Cardiac muscle cell (in vitro differentiated cells and primary cell): Measurements from ENCODE around the gene ZNF512B. TPM values are rescaled to one million over a fixed set of nuclear protein-coding genes. Genes with fewer than 3 reads are reported as not detected.

Experiments
- DNase-seq, 2 donors: peaks; one replicate each; pipeline versions ENCODE4 v3.0.0 to v3.0.0-alpha.2; 2010 to 2017; ENCODE audit warnings: low read depth in 1 of 2, low spot score in 1 of 2
- H3K27ac ChIP-seq: fragments of 200-600 bp; sonication (generic); 2 replicates; pipeline ENCODE4 v1.5.1; 2016
- H3K27me3 ChIP-seq: fragments of 200-600 bp; sonication (generic); 2 replicates; pipeline ENCODE4 v1.6.0; 2016; ENCODE audit warnings: control low read depth
- H3K36me3 ChIP-seq: fragments of 200-600 bp; sonication (generic); 2 replicates; pipeline ENCODE4 v1.5.1; 2016; ENCODE audit warnings: control low read depth
- H3K4me1 ChIP-seq: fragments of 200-600 bp; sonication (generic); 2 replicates; pipeline ENCODE4 v1.8.1; 2017; ENCODE audit warnings: low read depth, mild to moderate bottlenecking, mixed run types
- H3K4me3 ChIP-seq: fragments of 200-600 bp; sonication (generic); 2 replicates; pipeline ENCODE4 v1.5.1; 2016; ENCODE audit warnings: mild to moderate bottlenecking
- H3K9me3 ChIP-seq: fragments of 200-600 bp; sonication (generic); 2 replicates; pipeline ENCODE4 v1.5.1; 2017; ENCODE audit warnings: low read depth, mild to moderate bottlenecking, control low read depth
- polyA plus RNA-seq: library from polyadenylated mRNA; unstranded; fragments of >200 nt; fragmentation: Nextera tagmentation; extraction: Ambion mirVana; gene quantifications from 2 replicates; pipeline ENCODE4 v1.2.1, GENCODE V29; 2016
- total RNA-seq: library from RNA; depleted of rRNA; stranded (reverse); fragments of >200 nt; gene quantifications from 2 replicates; pipeline ENCODE4 v1.2.3, GENCODE V29; 2016
- TF ChIP-seq, protein P1 (sequence below): IDR thresholded peaks from 2 replicates; pipeline ENCODE4 v1.5.1; 2012; ENCODE audit warnings: low read depth, mild to moderate bottlenecking, low read length

Gene ZNF512B
- total and polyA plus RNA-seq, 2 experiments from 2014 or later, result 13.7 to 45.8 TPM

DNA sequence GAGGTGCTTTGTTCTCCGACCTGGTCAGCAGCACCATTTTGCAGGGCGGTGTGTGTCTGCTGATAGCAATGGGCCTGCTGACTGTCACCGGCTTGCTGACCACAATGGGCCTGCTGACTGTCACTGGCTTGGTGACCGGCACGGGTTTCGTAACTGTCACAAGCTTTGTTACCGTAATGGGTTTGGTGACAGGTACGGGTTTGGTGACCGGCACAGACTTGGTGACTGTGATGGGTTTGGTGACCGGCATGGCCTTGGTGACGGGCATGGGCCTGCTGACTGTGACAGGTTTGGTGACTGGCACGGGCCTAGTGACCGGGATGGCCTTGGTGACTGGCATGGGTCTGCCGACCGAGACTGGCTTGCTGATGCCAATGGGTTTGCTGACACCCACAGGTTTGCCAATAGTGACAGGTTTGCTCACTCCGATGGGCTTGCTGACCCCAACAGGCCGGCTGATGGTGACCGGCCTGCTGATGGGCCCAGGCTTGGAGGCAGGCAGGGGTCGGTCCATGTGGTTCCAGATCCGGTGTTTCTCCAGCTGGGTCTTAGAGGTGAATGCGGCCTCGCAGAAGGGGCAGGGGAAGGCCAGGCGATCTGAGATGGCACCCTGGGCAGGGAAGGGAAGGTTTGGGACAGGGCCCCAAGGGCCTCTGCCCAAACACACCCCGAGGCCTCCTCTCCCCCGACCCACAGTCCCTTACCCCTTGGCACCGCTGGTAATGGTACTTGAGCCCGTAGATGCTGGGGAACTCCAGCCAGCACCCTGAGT lies 3.4 kb downstream of the ZNF512B start:
- Histone ChIP-seq H3K27ac (no peak overlapping the region), H3K27me3 (no peaks in the 10 kb centered on the region), H3K9me3 (no peaks in the 10 kb centered on the region), H3K4me3 (no peak overlapping the region), H3K36me3 (peaks cover 25% of the 10 kb centered on the region), H3K4me1 (peaks cover 6% of the 10 kb centered on the region)
- DNase-seq, result no peak
- TF ChIP-seq, protein P1, sequence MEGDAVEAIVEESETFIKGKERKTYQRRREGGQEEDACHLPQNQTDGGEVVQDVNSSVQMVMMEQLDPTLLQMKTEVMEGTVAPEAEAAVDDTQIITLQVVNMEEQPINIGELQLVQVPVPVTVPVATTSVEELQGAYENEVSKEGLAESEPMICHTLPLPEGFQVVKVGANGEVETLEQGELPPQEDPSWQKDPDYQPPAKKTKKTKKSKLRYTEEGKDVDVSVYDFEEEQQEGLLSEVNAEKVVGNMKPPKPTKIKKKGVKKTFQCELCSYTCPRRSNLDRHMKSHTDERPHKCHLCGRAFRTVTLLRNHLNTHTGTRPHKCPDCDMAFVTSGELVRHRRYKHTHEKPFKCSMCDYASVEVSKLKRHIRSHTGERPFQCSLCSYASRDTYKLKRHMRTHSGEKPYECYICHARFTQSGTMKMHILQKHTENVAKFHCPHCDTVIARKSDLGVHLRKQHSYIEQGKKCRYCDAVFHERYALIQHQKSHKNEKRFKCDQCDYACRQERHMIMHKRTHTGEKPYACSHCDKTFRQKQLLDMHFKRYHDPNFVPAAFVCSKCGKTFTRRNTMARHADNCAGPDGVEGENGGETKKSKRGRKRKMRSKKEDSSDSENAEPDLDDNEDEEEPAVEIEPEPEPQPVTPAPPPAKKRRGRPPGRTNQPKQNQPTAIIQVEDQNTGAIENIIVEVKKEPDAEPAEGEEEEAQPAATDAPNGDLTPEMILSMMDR, result no peak

DNA sequence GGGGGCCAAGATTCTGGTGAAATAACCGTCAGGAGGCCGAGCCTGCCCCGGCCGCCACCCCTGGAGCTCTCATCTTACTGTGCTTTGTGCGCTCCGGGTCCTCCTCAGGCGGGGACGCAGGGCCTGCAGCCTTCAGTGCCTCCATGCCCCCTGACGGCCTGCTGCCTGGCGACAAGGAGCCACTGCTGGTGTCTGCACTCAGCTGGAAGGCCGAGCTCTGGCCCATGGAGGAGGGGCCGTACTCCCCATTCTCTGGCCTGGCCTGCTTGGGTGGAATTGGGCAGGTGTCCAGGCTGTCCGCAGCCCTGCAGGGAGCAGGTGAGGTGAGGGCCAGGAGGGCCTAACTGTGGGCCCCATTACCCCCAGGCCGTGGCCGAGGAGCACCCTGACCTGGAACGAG lies 5.3 kb downstream of the ZNF512B start:
- TF ChIP-seq, protein P1, result no peak
- Histone ChIP-seq H3K9me3 (no peaks in the 10 kb centered on the region), H3K27me3 (no peaks in the 10 kb centered on the region), H3K4me3 (no peak overlapping the region), H3K27ac (no peak overlapping the region), H3K36me3 (peaks cover 28% of the 10 kb centered on the region), H3K4me1 (peaks cover 6% of the 10 kb centered on the region)
- DNase-seq, result no peak

DNA sequence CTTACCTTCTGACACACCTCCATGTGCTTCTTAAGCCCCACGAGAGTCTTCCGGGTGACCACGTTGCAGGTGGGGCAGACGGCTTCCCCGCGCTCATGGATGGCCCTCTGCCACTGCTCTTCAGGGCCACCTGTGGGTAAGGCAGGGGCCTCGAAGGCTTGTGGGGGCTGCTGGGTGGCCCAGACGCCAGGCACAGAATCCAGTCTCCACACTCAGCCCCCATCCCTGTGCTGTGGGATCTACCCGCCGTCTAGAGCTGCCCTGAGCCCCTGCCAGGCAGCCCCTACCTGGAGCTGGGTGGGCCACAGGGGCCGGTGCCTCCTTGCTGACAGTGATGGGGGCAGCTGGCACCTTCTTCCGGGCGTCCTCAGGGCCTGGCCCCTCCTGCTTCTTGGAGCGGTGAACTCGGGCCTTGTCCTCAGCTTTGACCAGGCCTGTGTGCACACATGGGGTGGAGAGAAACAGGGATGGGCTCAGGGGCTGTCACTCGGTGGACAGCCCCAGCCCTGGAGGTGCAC lies 5.9 kb downstream of the ZNF512B start:
- Histone ChIP-seq H3K4me1 (peaks cover 4% of the 10 kb centered on the region), H3K27me3 (no peaks in the 10 kb centered on the region), H3K27ac (no peak overlapping the region), H3K4me3 (no peak overlapping the region), H3K36me3 (peaks cover 33% of the 10 kb centered on the region), H3K9me3 (no peaks in the 10 kb centered on the region)
- DNase-seq, result no peak
- TF ChIP-seq, protein P1, result no peak

DNA sequence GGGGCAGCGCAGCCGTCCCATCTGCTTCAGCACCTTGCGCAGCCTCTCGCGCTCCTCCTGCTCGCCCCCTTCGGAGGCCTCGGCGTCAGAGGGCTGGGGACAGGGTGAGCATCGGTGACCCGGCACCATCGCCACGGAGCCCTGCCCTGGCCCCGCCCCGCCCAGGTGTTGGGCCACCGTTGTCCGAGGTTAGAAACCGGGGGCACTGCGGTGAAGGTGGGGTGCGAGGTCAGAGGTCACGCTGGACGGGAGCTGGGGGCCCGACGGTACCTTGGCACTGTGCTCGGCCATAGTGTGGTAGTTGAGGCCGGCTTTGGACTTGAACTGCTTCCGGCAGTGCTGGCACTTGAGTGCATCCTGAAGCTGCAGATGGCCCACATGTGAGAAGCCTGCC lies 6.4 kb downstream of the ZNF512B start:
- H3K4me1 ChIP-seq, result no peaks in the 10 kb centered on the region
- H3K27me3 ChIP-seq, result no peaks in the 10 kb centered on the region
- no peak overlapping the region for H3K4me3 ChIP-seq
- H3K27ac ChIP-seq, result no peak overlapping the region
- TF ChIP-seq, protein P1, result no peak
- peaks cover 36% of the 10 kb centered on the region for H3K36me3 ChIP-seq
- H3K9me3 ChIP-seq, result no peaks in the 10 kb centered on the region
- DNase-seq, result no peak

DNA sequence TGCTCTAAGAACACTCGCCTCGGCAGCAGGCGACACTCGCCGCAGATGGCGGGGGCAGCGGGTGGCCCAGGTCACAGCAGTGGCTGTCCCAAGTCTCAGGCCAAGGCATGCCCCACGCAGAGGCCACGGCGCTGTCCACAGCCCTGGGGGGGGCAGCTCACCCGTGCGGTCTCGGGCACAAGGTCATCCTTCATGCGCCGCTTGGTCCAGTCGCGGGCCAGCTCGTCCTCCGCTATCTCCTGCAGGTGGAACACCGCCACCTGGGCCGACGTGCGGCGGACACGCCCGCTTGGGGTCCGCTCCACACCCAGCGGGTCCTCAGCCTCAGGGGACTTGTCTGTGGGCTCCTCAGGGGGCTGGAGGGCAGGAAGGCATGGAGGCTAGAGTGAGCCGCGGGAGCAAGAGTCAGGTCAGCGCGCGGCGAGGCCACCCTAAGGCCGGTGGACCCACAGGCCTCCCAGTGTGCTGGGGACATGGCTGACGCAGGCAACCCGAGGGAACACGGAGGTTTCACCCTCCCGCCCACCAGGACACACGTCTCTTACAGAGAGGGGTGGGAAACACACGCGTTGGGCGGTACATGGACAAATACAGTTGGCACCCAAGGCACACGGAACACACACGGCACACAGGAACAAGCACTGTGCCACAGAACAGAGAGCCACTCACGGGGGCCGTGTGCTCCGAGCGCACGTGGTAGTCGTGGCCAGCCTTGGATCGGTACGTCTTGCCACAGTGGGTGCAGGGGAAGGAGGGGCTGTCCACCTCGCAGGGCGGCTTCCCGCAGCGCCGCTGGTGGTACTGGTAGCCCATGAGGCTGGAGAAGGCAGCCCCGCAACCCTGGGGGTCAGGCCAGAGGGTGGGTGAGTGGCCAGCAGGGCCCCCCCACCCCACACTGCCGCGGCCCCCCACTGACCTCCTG lies 7.0 kb downstream of the ZNF512B start:
- no peaks in the 10 kb centered on the region for H3K27me3 ChIP-seq
- no peaks in the 10 kb centered on the region for H3K4me1 ChIP-seq
- TF ChIP-seq, protein P1, result no peak
- H3K4me3 ChIP-seq, result no peak overlapping the region
- peaks cover 36% of the 10 kb centered on the region for H3K36me3 ChIP-seq
- no peaks in the 10 kb centered on the region for H3K9me3 ChIP-seq
- no peak for DNase-seq
- no peak overlapping the region for H3K27ac ChIP-seq
